Fibroblast of peridontal ligament (primary cell): ENCODE measurements around the gene LAMA4.
"Not testable (repeated sequence)": the region's sequence is repeated elsewhere in the genome, so short reads cannot be mapped to it uniquely, and the experiment has no call there.

Experiments
- DNase-seq: peaks from one replicate; pipeline ENCODE4 v3.0.0-alpha.2; 2010; ENCODE audit errors: extremely low read depth

Gene LAMA4

GRCh38 chr6:112216662-112217551, 37.5 kb downstream of the LAMA4 start:
- DNase-seq, result peak; percentile 90

GRCh38 chr6:112215488-112216284, 38.7 kb downstream of the LAMA4 start:
- no peak for DNase-seq

GRCh38 chr6:112214739-112215269, 39.6 kb downstream of the LAMA4 start:
- DNase-seq, result no peak

GRCh38 chr6:112210852-112211251, 43.5 kb downstream of the LAMA4 start:
- DNase-seq, result no peak

GRCh38 chr6:112209131-112209530, 45.2 kb downstream of the LAMA4 start:
- DNase-seq, result no peak

- no peak for DNase-seq
Observed at GRCh38 chr6:112207776-112208175, 46.6 kb downstream of the LAMA4 start.

GRCh38 chr6:112207131-112207530, 47.2 kb downstream of the LAMA4 start:
- DNase-seq, result no peak

- no peak for DNase-seq
Observed at GRCh38 chr6:112206110-112206458, 48.3 kb downstream of the LAMA4 start.

GRCh38 chr6:112205427-112206109, 48.8 kb downstream of the LAMA4 start:
- peak; percentile 66 for DNase-seq

- no peak for DNase-seq
Observed at GRCh38 chr6:112204350-112204706, 50.0 kb downstream of the LAMA4 start.

GRCh38 chr6:112203577-112204349, 50.6 kb downstream of the LAMA4 start:
- DNase-seq, result peak; percentile 73

GRCh38 chr6:112202639-112203341, 51.6 kb downstream of the LAMA4 start:
- peak; percentile 56 for DNase-seq

- DNase-seq, result not testable (repeated sequence)
Observed at GRCh38 chr6:112200185-112200914, 54.0 kb downstream of the LAMA4 start.

GRCh38 chr6:112199001-112199403, 55.4 kb downstream of the LAMA4 start:
- no peak for DNase-seq

- no peak for DNase-seq
Observed at GRCh38 chr6:112198582-112198981, 55.8 kb downstream of the LAMA4 start.

- no peak for DNase-seq
Observed at GRCh38 chr6:112197636-112198035, 56.7 kb downstream of the LAMA4 start.

- DNase-seq, result no peak
Observed at GRCh38 chr6:112196306-112196705, 58.1 kb downstream of the LAMA4 start.

GRCh38 chr6:112195166-112195565, 59.2 kb downstream of the LAMA4 start:
- DNase-seq, result no peak

GRCh38 chr6:112194511-112194910, 59.9 kb downstream of the LAMA4 start:
- DNase-seq, result no peak

- DNase-seq, result no peak
Observed at GRCh38 chr6:112193535-112194051, 60.8 kb downstream of the LAMA4 start.
